ENCODE data around the gene TET1. TPM values are rescaled to one million over a fixed set of nuclear protein-coding genes. Genes with fewer than 3 reads are reported as not detected.
"Not testable (repeated sequence)": the region's sequence is repeated elsewhere in the genome, so short reads cannot be mapped to it uniquely, and the experiment has no call there.

The TET1 gene
- total RNA-seq, 1 experiment from 2014 or later = 1.2 TPM

DNA sequence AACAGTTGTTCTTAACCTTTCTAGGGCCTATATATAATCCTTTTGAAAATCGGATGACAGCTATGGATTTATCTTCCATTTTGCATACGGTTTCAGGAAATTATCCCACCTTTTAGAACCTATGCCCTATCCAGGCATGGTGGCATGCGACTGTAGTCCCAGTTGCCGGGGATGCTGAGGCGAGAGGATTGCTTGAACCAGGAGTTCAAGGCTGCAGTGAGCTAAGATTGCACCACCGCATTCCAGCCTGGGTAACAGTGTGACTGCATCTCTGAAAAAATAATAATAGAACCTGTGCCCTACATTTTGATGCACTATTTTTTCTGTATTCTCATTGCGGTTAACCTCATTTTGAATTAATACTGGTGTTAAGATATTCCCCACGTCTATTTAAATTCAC lies 172.5 kb downstream of the TET1 start:
- Mint-ChIP-seq H3K27me3 (ENCODE audit: unreplicated experiment) (no peaks in the 10 kb centered on the region), H3K4me1 (ENCODE audit: low read depth, unreplicated experiment) (no peaks in the 10 kb centered on the region), H3K36me3 (ENCODE audit: insufficient read depth, unreplicated experiment) (peaks cover 68% of the 10 kb centered on the region), H3K4me3 (ENCODE audit: low read depth, unreplicated experiment) (no peak overlapping the region), H3K9me3 (ENCODE audit: low read depth, unreplicated experiment) (no peaks in the 10 kb centered on the region), H3K27ac (ENCODE audit: unreplicated experiment) (no peak overlapping the region)
- CTCF ChIA-PET = no interaction called here
- TF ChIP-seq, protein P1, sequence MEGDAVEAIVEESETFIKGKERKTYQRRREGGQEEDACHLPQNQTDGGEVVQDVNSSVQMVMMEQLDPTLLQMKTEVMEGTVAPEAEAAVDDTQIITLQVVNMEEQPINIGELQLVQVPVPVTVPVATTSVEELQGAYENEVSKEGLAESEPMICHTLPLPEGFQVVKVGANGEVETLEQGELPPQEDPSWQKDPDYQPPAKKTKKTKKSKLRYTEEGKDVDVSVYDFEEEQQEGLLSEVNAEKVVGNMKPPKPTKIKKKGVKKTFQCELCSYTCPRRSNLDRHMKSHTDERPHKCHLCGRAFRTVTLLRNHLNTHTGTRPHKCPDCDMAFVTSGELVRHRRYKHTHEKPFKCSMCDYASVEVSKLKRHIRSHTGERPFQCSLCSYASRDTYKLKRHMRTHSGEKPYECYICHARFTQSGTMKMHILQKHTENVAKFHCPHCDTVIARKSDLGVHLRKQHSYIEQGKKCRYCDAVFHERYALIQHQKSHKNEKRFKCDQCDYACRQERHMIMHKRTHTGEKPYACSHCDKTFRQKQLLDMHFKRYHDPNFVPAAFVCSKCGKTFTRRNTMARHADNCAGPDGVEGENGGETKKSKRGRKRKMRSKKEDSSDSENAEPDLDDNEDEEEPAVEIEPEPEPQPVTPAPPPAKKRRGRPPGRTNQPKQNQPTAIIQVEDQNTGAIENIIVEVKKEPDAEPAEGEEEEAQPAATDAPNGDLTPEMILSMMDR (IDR thresholded peaks at IDR 0.05; ENCODE audit: unreplicated experiment) = no peak
- DNase-seq = no peak
- no TSS peak for BruUV-seq (replicated peaks)
- intact Hi-C loops (cut with micrococcal nuclease; ENCODE audit: unreplicated experiment) = no loop called here

DNA sequence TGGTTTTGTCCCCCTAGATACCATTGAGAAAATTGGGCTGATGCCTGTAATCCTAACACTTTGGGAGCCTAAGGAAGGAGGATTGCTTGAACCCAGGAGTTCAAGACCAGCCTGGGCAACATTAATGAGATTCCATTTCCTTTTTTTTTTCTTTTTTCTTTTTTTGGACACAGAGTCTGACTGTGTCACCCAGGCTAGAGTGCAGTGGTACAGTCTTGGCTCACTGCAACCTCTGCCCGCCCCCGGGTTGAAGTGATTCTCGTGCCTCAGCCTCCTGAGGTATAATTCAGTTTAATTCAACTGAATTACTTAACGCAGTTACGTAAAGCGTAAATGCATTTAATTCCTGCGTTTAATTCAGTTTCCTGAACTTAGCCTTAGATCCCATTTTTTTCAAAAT lies 174.2 kb downstream of the TET1 start:
- Mint-ChIP-seq H3K36me3 (ENCODE audit: insufficient read depth, unreplicated experiment) (peaks cover 67% of the 10 kb centered on the region), H3K9me3 (ENCODE audit: low read depth, unreplicated experiment) (no peaks in the 10 kb centered on the region), H3K27ac (ENCODE audit: unreplicated experiment) (no peak overlapping the region), H3K27me3 (ENCODE audit: unreplicated experiment) (no peaks in the 10 kb centered on the region), H3K4me1 (ENCODE audit: low read depth, unreplicated experiment) (no peaks in the 10 kb centered on the region), H3K4me3 (ENCODE audit: low read depth, unreplicated experiment) (no peak overlapping the region)
- DNase-seq = no peak
- CTCF ChIA-PET = no interaction called here
- no TSS peak for BruUV-seq (replicated peaks)
- TF ChIP-seq, protein P1 (IDR thresholded peaks at IDR 0.05; ENCODE audit: unreplicated experiment) = no peak
- intact Hi-C loops (cut with micrococcal nuclease; ENCODE audit: unreplicated experiment) = no loop called here

DNA sequence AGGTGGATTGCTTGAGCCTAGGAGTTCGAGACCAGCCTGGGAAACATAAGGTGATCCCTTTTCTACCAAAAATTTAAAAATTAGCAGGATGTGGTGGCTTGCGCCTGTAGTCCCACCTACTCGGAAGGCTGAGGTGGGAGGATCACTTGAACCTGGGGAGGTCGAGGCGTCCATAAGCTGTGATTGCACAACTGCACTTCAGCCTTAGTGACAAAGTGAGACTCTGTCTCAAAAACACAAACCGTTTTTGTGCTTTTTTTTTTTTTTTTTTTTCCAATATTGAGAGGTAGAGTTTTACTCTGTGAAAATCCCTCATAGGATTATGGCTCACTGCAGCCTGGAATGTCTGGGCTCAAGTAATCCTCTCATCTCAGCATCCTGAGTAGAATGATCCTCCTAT lies 175.0 kb downstream of the TET1 start:
- CTCF ChIA-PET = no interaction called here
- intact Hi-C loops (cut with micrococcal nuclease; ENCODE audit: unreplicated experiment) = no loop called here
- Mint-ChIP-seq H3K4me1 (ENCODE audit: low read depth, unreplicated experiment) (no peaks in the 10 kb centered on the region), H3K9me3 (ENCODE audit: low read depth, unreplicated experiment) (no peaks in the 10 kb centered on the region), H3K36me3 (ENCODE audit: insufficient read depth, unreplicated experiment) (peaks cover 63% of the 10 kb centered on the region), H3K27me3 (ENCODE audit: unreplicated experiment) (no peaks in the 10 kb centered on the region), H3K27ac (ENCODE audit: unreplicated experiment) (no peak overlapping the region), H3K4me3 (ENCODE audit: low read depth, unreplicated experiment) (no peak overlapping the region)
- no TSS peak for BruUV-seq (replicated peaks)
- no peak for DNase-seq
- TF ChIP-seq, protein P1 (IDR thresholded peaks at IDR 0.05; ENCODE audit: unreplicated experiment) = no peak

DNA sequence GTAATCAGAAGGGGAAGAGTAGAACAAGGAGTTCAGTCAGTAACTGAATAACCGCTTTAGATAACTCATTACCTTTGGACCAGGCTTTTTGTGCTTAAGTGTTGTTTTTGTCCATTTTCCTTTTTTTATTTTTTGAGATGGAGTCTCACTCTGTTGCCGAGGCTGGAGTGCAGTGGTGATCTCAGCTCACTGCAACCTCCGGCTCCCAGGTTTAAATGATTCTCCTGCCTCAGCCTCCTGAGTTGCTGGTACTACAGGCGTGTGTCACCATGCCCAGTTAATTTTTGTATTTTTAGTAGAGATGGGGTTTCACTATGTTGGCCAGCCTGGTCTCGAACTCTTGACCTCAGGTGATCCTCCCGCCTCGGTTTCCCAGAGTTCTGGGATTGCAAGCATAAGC lies 175.6 kb downstream of the TET1 start:
- H3K27ac Mint-ChIP-seq (ENCODE audit: unreplicated experiment); CTCF ChIA-PET; H3K9me3 Mint-ChIP-seq (ENCODE audit: low read depth, unreplicated experiment); intact Hi-C loops (cut with micrococcal nuclease; ENCODE audit: unreplicated experiment); H3K4me3 Mint-ChIP-seq (ENCODE audit: low read depth, unreplicated experiment); H3K4me1 Mint-ChIP-seq (ENCODE audit: low read depth, unreplicated experiment); BruUV-seq (replicated peaks); DNase-seq; H3K27me3 Mint-ChIP-seq (ENCODE audit: unreplicated experiment): not testable (repeated sequence)
- H3K36me3 Mint-ChIP-seq (ENCODE audit: insufficient read depth, unreplicated experiment) = peaks cover 63% of the 10 kb centered on the region

DNA sequence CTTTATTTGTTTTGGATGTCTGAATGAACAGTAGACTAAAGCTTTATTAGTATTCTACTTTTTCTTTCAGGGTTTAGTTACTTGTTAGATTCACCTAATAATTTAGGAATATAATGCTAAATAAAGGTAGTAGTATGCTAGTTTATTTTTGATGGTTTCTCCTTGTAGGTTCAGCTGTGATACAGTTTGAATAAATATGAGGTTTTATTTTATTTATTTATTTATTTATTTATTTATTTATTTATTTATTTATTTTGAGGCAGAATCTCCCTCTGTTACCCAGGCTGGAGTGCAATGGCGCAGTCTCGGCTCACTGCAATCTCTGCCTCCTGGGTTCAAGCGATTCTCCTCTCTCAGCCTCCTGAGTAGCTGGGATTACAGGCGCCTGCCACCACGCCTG lies 180.5 kb downstream of the TET1 start:
- H3K27ac Mint-ChIP-seq (ENCODE audit: unreplicated experiment); intact Hi-C loops (cut with micrococcal nuclease; ENCODE audit: unreplicated experiment); H3K4me3 Mint-ChIP-seq (ENCODE audit: low read depth, unreplicated experiment); DNase-seq; H3K9me3 Mint-ChIP-seq (ENCODE audit: low read depth, unreplicated experiment); H3K27me3 Mint-ChIP-seq (ENCODE audit: unreplicated experiment); BruUV-seq (replicated peaks); H3K4me1 Mint-ChIP-seq (ENCODE audit: low read depth, unreplicated experiment); CTCF ChIA-PET: not testable (repeated sequence)
- peaks cover 63% of the 10 kb centered on the region for H3K36me3 Mint-ChIP-seq (ENCODE audit: insufficient read depth, unreplicated experiment)
